ENCODE measurements around the gene GARRE1.

The GARRE1 gene

GRCh38 chr19:34225659-34226015 is 28.7 kb upstream of the GARRE1 start:
- no peak for TF ChIP-seq CTCF (IDR thresholded peaks at IDR 0.05; ENCODE audit: control insufficient read depth, extremely low read depth, insufficient read depth)
- no peak overlapping the region for H3K4me3 ChIP-seq (ENCODE audit: low read depth, low read length)
- no peak for DNase-seq (ENCODE audit: low read depth)

DNA sequence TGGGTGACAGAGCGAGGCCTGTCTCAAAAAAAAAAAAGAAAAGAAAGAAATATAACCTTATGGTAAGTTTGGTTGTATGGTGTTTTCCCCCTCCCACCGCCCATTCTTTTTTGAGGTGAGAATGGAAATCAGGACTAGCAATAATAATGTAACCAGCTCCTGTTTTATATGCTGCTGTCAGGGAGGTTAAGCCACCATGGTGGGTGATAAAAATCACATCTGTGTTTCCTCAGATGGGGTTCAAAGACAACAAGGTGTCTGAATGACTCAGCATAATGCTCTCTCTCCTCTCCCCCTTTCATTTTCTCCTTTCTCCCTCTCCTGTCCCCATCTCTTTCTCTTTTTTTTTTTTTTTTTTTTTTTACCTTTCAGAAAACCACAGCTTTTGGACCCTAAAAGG is 28.3 kb upstream of the GARRE1 start:
- no peak for DNase-seq (ENCODE audit: low read depth)
- TF ChIP-seq CTCF (IDR thresholded peaks at IDR 0.05; ENCODE audit: control insufficient read depth, extremely low read depth, insufficient read depth) = no peak
- no peak overlapping the region for H3K4me3 ChIP-seq (ENCODE audit: low read depth, low read length)

- no peak for TF ChIP-seq CTCF (IDR thresholded peaks at IDR 0.05; ENCODE audit: control insufficient read depth, extremely low read depth, insufficient read depth)
- no peak for DNase-seq (ENCODE audit: low read depth)
- no peak overlapping the region for H3K4me3 ChIP-seq (ENCODE audit: low read depth, low read length)
Measured at GRCh38 chr19:34228347-34228746, 26.0 kb upstream of the GARRE1 start.

DNA sequence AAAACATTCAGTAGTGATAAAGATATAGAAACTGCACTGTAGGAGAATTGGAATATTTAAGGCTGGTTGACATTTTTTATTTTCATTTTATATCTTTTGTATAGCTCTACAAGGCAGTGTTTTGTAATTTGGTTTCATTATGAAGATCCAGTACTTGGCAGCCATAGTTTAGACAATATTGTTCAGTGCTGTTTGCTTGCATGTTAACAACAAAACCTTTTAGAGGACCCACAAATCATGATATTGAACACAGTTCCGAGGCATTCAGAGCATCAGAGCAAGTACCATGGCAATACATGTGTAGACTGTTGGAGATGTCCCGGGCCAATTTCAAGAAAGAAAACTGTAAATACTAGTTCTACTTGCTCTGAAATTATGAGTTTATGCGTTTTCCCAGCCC is 25.6 kb upstream of the GARRE1 start:
- TF ChIP-seq CTCF (IDR thresholded peaks at IDR 0.05; ENCODE audit: control insufficient read depth, extremely low read depth, insufficient read depth) = no peak
- no peak for DNase-seq (ENCODE audit: low read depth)
- no peak overlapping the region for H3K4me3 ChIP-seq (ENCODE audit: low read depth, low read length)

- DNase-seq (ENCODE audit: low read depth) = no peak
- H3K4me3 ChIP-seq (ENCODE audit: low read depth, low read length) = no peak overlapping the region
- TF ChIP-seq CTCF (IDR thresholded peaks at IDR 0.05; ENCODE audit: control insufficient read depth, extremely low read depth, insufficient read depth) = no peak
Measured at GRCh38 chr19:34229721-34230120, 24.6 kb upstream of the GARRE1 start.

DNA sequence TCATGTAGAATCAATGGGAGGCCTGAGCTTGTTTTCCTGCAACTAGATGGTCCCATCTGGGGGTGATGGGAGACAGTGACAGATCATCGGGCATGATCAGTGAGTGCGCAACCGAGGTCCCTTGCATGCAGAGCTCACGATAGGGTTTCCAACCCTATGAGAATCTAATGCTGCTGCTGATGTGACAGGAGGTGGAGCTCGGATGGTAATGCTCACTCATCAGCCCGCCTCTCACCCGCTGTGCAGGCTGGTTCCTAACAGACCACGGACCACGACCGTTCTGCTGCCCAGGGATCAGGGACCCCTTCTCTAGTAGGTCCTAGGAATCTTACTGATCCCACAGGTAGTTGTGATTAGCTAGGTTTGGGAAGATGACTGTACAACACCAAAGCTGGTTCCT is 23.5 kb upstream of the GARRE1 start:
- no peak overlapping the region for H3K4me3 ChIP-seq (ENCODE audit: low read depth, low read length)
- no peak for TF ChIP-seq CTCF (IDR thresholded peaks at IDR 0.05; ENCODE audit: control insufficient read depth, extremely low read depth, insufficient read depth)
- no peak for DNase-seq (ENCODE audit: low read depth)

- H3K4me3 ChIP-seq (ENCODE audit: low read depth, low read length) = no peak overlapping the region
- no peak for TF ChIP-seq CTCF (IDR thresholded peaks at IDR 0.05; ENCODE audit: control insufficient read depth, extremely low read depth, insufficient read depth)
- DNase-seq (ENCODE audit: low read depth) = no peak
Measured at GRCh38 chr19:34231439-34231838, 22.9 kb upstream of the GARRE1 start.
